Loucy (cell line): ENCODE results near the gene SLC36A2.

ENCODE experiments used
- EZH2phosphoT487 ChIP-seq: fragments of 200-600 bp; IDR thresholded peaks from 2 replicates; pipeline ENCODE4 v1.6.1; 2018; ENCODE audit warnings: antibody characterized with exemption, mild to moderate bottlenecking, moderate library complexity, borderline replicate concordance
- TF ChIP-seq, protein P1 (sequence below): fragments of 200-600 bp; sonication (generic); conservative IDR thresholded peaks from 2 replicates; pipeline ENCODE4 v1.5.1; 2014; ENCODE audit warnings: mild to moderate bottlenecking, antibody characterized with exemption, low read length

DNA sequence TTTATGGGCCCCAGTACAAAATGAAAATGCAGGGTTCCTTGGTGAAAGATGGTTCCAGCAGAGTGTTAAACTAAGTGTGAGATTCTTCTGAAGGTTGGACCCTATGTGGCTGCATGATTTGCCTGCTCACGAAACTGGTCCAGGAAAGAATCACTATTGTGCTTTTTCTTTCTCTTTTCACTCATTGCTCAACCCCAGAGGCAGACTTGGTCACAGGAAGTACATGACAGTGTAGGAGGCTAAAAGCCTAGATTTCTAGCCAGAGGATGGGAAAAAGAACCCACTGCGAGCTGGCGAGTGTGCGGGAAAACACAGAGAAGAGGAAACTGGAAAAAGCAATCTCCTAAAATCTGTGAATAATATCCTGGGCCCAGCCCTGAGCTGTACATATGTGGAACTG, 18.6 kb downstream of the SLC36A2 start:
- TF ChIP-seq, protein P1, sequence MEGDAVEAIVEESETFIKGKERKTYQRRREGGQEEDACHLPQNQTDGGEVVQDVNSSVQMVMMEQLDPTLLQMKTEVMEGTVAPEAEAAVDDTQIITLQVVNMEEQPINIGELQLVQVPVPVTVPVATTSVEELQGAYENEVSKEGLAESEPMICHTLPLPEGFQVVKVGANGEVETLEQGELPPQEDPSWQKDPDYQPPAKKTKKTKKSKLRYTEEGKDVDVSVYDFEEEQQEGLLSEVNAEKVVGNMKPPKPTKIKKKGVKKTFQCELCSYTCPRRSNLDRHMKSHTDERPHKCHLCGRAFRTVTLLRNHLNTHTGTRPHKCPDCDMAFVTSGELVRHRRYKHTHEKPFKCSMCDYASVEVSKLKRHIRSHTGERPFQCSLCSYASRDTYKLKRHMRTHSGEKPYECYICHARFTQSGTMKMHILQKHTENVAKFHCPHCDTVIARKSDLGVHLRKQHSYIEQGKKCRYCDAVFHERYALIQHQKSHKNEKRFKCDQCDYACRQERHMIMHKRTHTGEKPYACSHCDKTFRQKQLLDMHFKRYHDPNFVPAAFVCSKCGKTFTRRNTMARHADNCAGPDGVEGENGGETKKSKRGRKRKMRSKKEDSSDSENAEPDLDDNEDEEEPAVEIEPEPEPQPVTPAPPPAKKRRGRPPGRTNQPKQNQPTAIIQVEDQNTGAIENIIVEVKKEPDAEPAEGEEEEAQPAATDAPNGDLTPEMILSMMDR, result no peak
- TF ChIP-seq EZH2phosphoT487, result no peak
